Glutamatergic neuron (in vitro differentiated cells): ENCODE measurements around the gene CFAP77. TPM values are rescaled to one million over a fixed set of nuclear protein-coding genes. Genes with fewer than 3 reads are reported as not detected.

Experiments
- DNase-seq: peaks from one replicate; pipeline ENCODE4 v3.0.0; 2022
- H3K27ac Mint-ChIP-seq: one replicate; pipeline ENCODE4 v1.8.0; 2020; ENCODE audit warnings: mild to moderate bottlenecking, mixed read lengths, inconsistent platforms; ENCODE audit not compliant: unreplicated experiment
- H3K27me3 Mint-ChIP-seq: one replicate; pipeline ENCODE4 v1.8.0; 2020; ENCODE audit warnings: mild to moderate bottlenecking, moderate library complexity, mixed read lengths, inconsistent platforms; ENCODE audit not compliant: unreplicated experiment
- H3K36me3 Mint-ChIP-seq: one replicate; pipeline ENCODE4 v1.8.0; 2020; ENCODE audit warnings: mild to moderate bottlenecking, mixed read lengths, inconsistent platforms; ENCODE audit not compliant: unreplicated experiment
- H3K4me1 Mint-ChIP-seq: one replicate; pipeline ENCODE4 v1.8.0; 2020; ENCODE audit warnings: mild to moderate bottlenecking, low read depth, mixed read lengths, inconsistent platforms; ENCODE audit not compliant: unreplicated experiment
- H3K4me3 Mint-ChIP-seq: one replicate; pipeline ENCODE4 v1.8.0; 2020; ENCODE audit warnings: mild to moderate bottlenecking, mixed read lengths, inconsistent platforms; ENCODE audit not compliant: unreplicated experiment
- H3K9me3 Mint-ChIP-seq: one replicate; pipeline ENCODE4 v1.8.0; 2020; ENCODE audit warnings: mild to moderate bottlenecking, moderate library complexity, mixed read lengths, inconsistent platforms; ENCODE audit not compliant: unreplicated experiment
- CTCF ChIP-seq: fragments of 200-600 bp; sonication (generic); IDR thresholded peaks from one replicate; pipeline ENCODE4 v1.5.0; 2021; ENCODE audit not compliant: partially characterized antibody, unreplicated experiment
- total RNA-seq: library from RNA; stranded (reverse); fragmentation: NEBNext Ultra II Directional; extraction: Animal tissue kit (Norgen Biotek cat#: 25700); gene quantifications from one replicate; pipeline ENCODE4 v1.2.1, GENCODE V29; 2021; ENCODE audit not compliant: unreplicated experiment

CFAP77 gene
- total RNA-seq, 1 donor from 2014 or later = not detected

- Mint-ChIP-seq H3K27me3 (peaks cover 2% of the 10 kb centered on the region), H3K4me3 (no peak overlapping the region), H3K9me3 (no peaks in the 10 kb centered on the region), H3K27ac (no peak overlapping the region), H3K4me1 (peaks cover 12% of the 10 kb centered on the region), H3K36me3 (no peaks in the 10 kb centered on the region)
- DNase-seq = no peak
- TF ChIP-seq CTCF = no peak
These were observed 48.4 kb downstream of the CFAP77 start for GRCh38 chr9:132458432-132458831.

- Mint-ChIP-seq H3K4me1 (peaks cover 12% of the 10 kb centered on the region), H3K9me3 (no peaks in the 10 kb centered on the region), H3K27me3 (peaks cover 2% of the 10 kb centered on the region), H3K4me3 (no peak overlapping the region), H3K27ac (no peak overlapping the region), H3K36me3 (no peaks in the 10 kb centered on the region)
- DNase-seq = no peak
- no peak for TF ChIP-seq CTCF
These were observed 49.6 kb downstream of the CFAP77 start for GRCh38 chr9:132459661-132460060.

GRCh38 chr9:132460240-132460639, 50.2 kb downstream of the CFAP77 start:
- no peak overlapping the region for H3K4me3 Mint-ChIP-seq
- H3K4me1 Mint-ChIP-seq = peaks cover 12% of the 10 kb centered on the region
- no peaks in the 10 kb centered on the region for H3K9me3 Mint-ChIP-seq
- no peaks in the 10 kb centered on the region for H3K36me3 Mint-ChIP-seq
- no peak for DNase-seq
- no peak for TF ChIP-seq CTCF
- H3K27me3 Mint-ChIP-seq = peaks cover 2% of the 10 kb centered on the region
- no peak overlapping the region for H3K27ac Mint-ChIP-seq

- peaks cover 12% of the 10 kb centered on the region for H3K4me1 Mint-ChIP-seq
- peaks cover 2% of the 10 kb centered on the region for H3K27me3 Mint-ChIP-seq
- peak; percentile 34 for DNase-seq
- H3K27ac Mint-ChIP-seq = peak overlapping the region; percentile 77
- no peaks in the 10 kb centered on the region for H3K36me3 Mint-ChIP-seq
- no peaks in the 10 kb centered on the region for H3K9me3 Mint-ChIP-seq
- H3K4me3 Mint-ChIP-seq = peak overlapping the region; percentile 25
- no peak for TF ChIP-seq CTCF
These were observed 51.4 kb downstream of the CFAP77 start for GRCh38 chr9:132461281-132461896.

- H3K4me3 Mint-ChIP-seq = peak overlapping the region; percentile 25
- peaks cover 2% of the 10 kb centered on the region for H3K27me3 Mint-ChIP-seq
- no peaks in the 10 kb centered on the region for H3K9me3 Mint-ChIP-seq
- DNase-seq = peak; percentile 52
- H3K27ac Mint-ChIP-seq = peak overlapping the region; percentile 77
- peaks cover 12% of the 10 kb centered on the region for H3K4me1 Mint-ChIP-seq
- TF ChIP-seq CTCF = no peak
- no peaks in the 10 kb centered on the region for H3K36me3 Mint-ChIP-seq
These were observed 52.0 kb downstream of the CFAP77 start for GRCh38 chr9:132461971-132462370.
